H54 (cell line): ENCODE measurements around the gene VPS33A.
"Not testable (repeated sequence)": the region's sequence is repeated elsewhere in the genome, so short reads cannot be mapped to it uniquely, and the experiment has no call there.

Source experiments
- DNase-seq: peaks from one replicate; pipeline ENCODE4 v3.0.0; 2011; ENCODE audit warnings: low spot score, mixed read lengths; ENCODE audit not compliant: insufficient read length
- FAIRE-seq: peaks from 3 replicates; lab custom pipeline; 2011; peaks lifted over from hg19 to GRCh38; lab: Jason Lieb, UNC
- POLR2A ChIP-seq: IDR thresholded peaks from 2 replicates; pipeline ENCODE4 v1.6.1; 2011; ENCODE audit warnings: low read depth, mild to moderate bottlenecking, low read length

The VPS33A gene

GRCh38 chr12:122205053-122205925 is 61.0 kb downstream of the VPS33A start:
- DNase-seq (no peak), FAIRE-seq (no peak)
- TF ChIP-seq POLR2A, result no peak

GRCh38 chr12:122204167-122205052 is 61.9 kb downstream of the VPS33A start:
- FAIRE-seq (no peak), DNase-seq (no peak)
- TF ChIP-seq POLR2A, result no peak

- no peak for FAIRE-seq
- peak; percentile 27 for TF ChIP-seq POLR2A
- DNase-seq, result peak; percentile 56
Measured at GRCh38 chr12:122203301-122204166, 62.8 kb downstream of the VPS33A start, which contains the start of gene B3GNT4. Gene B3GNT4, plus strand, starts transcription at chr12:122203709. Its CDS starts 910 bp downstream, at chr12:122204619.

- not testable (repeated sequence) for FAIRE-seq, DNase-seq
Measured at GRCh38 chr12:122202811-122203210, 63.5 kb downstream of the VPS33A start.

GRCh38 chr12:122202017-122202416 is 64.3 kb downstream of the VPS33A start:
- no peak for FAIRE-seq
- no peak for DNase-seq
- no peak for TF ChIP-seq POLR2A

GRCh38 chr12:122201381-122201780 is 64.9 kb downstream of the VPS33A start:
- no peak for TF ChIP-seq POLR2A
- no peak for FAIRE-seq
- no peak for DNase-seq

- FAIRE-seq (no peak), DNase-seq (no peak)
- no peak for TF ChIP-seq POLR2A
Measured at GRCh38 chr12:122200541-122201175, 65.6 kb downstream of the VPS33A start.

GRCh38 chr12:122199484-122200355 is 66.6 kb downstream of the VPS33A start:
- no peak for TF ChIP-seq POLR2A
- FAIRE-seq (no peak), DNase-seq (no peak)

- DNase-seq, result no peak
- no peak for FAIRE-seq
- TF ChIP-seq POLR2A, result no peak
Measured at GRCh38 chr12:122197612-122197966, 68.7 kb downstream of the VPS33A start.

GRCh38 chr12:122195405-122195804 is 70.9 kb downstream of the VPS33A start:
- FAIRE-seq, result no peak
- no peak for TF ChIP-seq POLR2A

GRCh38 chr12:122194804-122195203 is 71.5 kb downstream of the VPS33A start:
- TF ChIP-seq POLR2A, result no peak
- DNase-seq (no peak), FAIRE-seq (no peak)

More at GRCh38 chr12:122195405-122195804, 70.9 kb downstream of the VPS33A start:
- no peak for DNase-seq

GRCh38 chr12:122192441-122192840 is 73.9 kb downstream of the VPS33A start:
- DNase-seq (no peak), FAIRE-seq (no peak)
- no peak for TF ChIP-seq POLR2A
